Astrocyte (in vitro differentiated cells and primary cell): Measurements from ENCODE around the gene RNF41. TPM values are rescaled to one million over a fixed set of nuclear protein-coding genes. Genes with fewer than 3 reads are reported as not detected.

ENCODE experiments used
- DNase-seq: peaks from one replicate; pipeline ENCODE4 v3.0.0-alpha.2; 2010; ENCODE audit warnings: low read depth
- FAIRE-seq: peaks from 2 replicates; lab custom pipeline; 2011; peaks lifted over from hg19 to GRCh38; lab: Jason Lieb, UNC
- H2AFZ ChIP-seq: 2 replicates; pipeline ENCODE4 v1.6.0; 2012; ENCODE audit warnings: low read depth, low read length, inconsistent platforms
- H3K27ac ChIP-seq: 2 replicates; pipeline ENCODE4 v1.5.1; 2011; ENCODE audit warnings: low read depth, low read length, inconsistent platforms
- H3K27me3 ChIP-seq: 2 replicates; pipeline ENCODE4 v1.6.0; 2011; ENCODE audit warnings: low read length, inconsistent platforms; ENCODE audit not compliant: insufficient read depth
- H3K36me3 ChIP-seq: 2 replicates; pipeline ENCODE4 v1.5.1; 2011; ENCODE audit warnings: low read length, inconsistent platforms; ENCODE audit not compliant: insufficient read depth
- H3K4me1 ChIP-seq: 2 replicates; pipeline ENCODE4 v1.5.1; 2011; ENCODE audit warnings: low read length, inconsistent platforms; ENCODE audit not compliant: insufficient read depth
- H3K4me2 ChIP-seq: 2 replicates; pipeline ENCODE4 v1.6.0; 2012; ENCODE audit warnings: low read length, inconsistent platforms
- H3K4me3 ChIP-seq: 2 replicates; pipeline ENCODE4 v1.5.1; 2011; ENCODE audit warnings: low read depth, mild to moderate bottlenecking, low read length, inconsistent platforms; ENCODE audit not compliant: insufficient read depth
- H3K79me2 ChIP-seq: 2 replicates; pipeline ENCODE4 v1.6.0; 2012; ENCODE audit warnings: mild to moderate bottlenecking, low read length, inconsistent platforms; ENCODE audit not compliant: insufficient read depth
- H3K9ac ChIP-seq: 2 replicates; pipeline ENCODE4 v1.6.0; 2012; ENCODE audit warnings: mild to moderate bottlenecking, low read length, inconsistent platforms
- H3K9me3 ChIP-seq: 2 replicates; pipeline ENCODE4 v1.5.1; 2012; ENCODE audit warnings: low read depth, mild to moderate bottlenecking, low read length, inconsistent platforms; ENCODE audit not compliant: insufficient read depth
- H4K20me1 ChIP-seq: 2 replicates; pipeline ENCODE4 v1.6.0; 2012; ENCODE audit warnings: low read length, inconsistent platforms; ENCODE audit not compliant: insufficient read depth
- H3K27ac Mint-ChIP-seq: one replicate; pipeline ENCODE4 v1.8.0; 2021; ENCODE audit warnings: mild to moderate bottlenecking, mixed read lengths; ENCODE audit not compliant: unreplicated experiment
- H3K27me3 Mint-ChIP-seq: one replicate; pipeline ENCODE4 v1.8.0; 2021; ENCODE audit warnings: low read depth, mixed read lengths; ENCODE audit not compliant: unreplicated experiment
- H3K36me3 Mint-ChIP-seq: one replicate; pipeline ENCODE4 v1.8.0; 2021; ENCODE audit warnings: low read depth, mixed read lengths; ENCODE audit not compliant: unreplicated experiment
- H3K4me1 Mint-ChIP-seq: one replicate; pipeline ENCODE4 v1.8.0; 2021; ENCODE audit warnings: low read depth, mixed read lengths; ENCODE audit not compliant: unreplicated experiment
- H3K4me3 Mint-ChIP-seq: one replicate; pipeline ENCODE4 v1.8.0; 2021; ENCODE audit warnings: mild to moderate bottlenecking, moderate library complexity, mixed read lengths; ENCODE audit not compliant: unreplicated experiment
- H3K9me3 Mint-ChIP-seq: one replicate; pipeline ENCODE4 v1.8.0; 2021; ENCODE audit warnings: mild to moderate bottlenecking, mixed read lengths; ENCODE audit not compliant: unreplicated experiment
- CTCF ChIP-seq: IDR thresholded peaks from 2 replicates; pipeline ENCODE4 v1.5.1; 2011; ENCODE audit warnings: low read depth, mild to moderate bottlenecking, inconsistent platforms, low read length, moderate library complexity; ENCODE audit not compliant: insufficient read depth
- EZH2 ChIP-seq: IDR thresholded peaks from 2 replicates; pipeline ENCODE4 v1.6.1; 2012; ENCODE audit warnings: mild to moderate bottlenecking, low read length, inconsistent platforms; ENCODE audit not compliant: insufficient read depth
- total RNA-seq: library from RNA; stranded (reverse); gene quantifications from 2 replicates; pipeline ENCODE4 v1.2.1, GENCODE V29; 2021

RNF41 gene
- total RNA-seq, 1 donor from 2014 or later, result 85.8 TPM

- H3K9me3 Mint-ChIP-seq, result no peaks in the 10 kb centered on the region
- no peak overlapping the region for H2AFZ ChIP-seq
- H4K20me1 ChIP-seq, result peaks cover 60% of the 10 kb centered on the region
- peak overlapping the region; percentile 91 for H3K4me3 Mint-ChIP-seq
- H3K9ac ChIP-seq, result peak overlapping the region; percentile 99
- no peak for FAIRE-seq
- H3K27ac Mint-ChIP-seq, result peak overlapping the region; percentile 99
- peaks cover 44% of the 10 kb centered on the region for H3K79me2 ChIP-seq
- H3K27me3 Mint-ChIP-seq, result no peaks in the 10 kb centered on the region
- no peaks in the 10 kb centered on the region for H3K27me3 ChIP-seq
- H3K4me2 ChIP-seq, result peak overlapping the region; percentile 99
- H3K36me3 ChIP-seq, result peaks cover 46% of the 10 kb centered on the region
- TF ChIP-seq CTCF (no peak), EZH2 (no peak)
- H3K4me1 Mint-ChIP-seq, result peaks cover 17% of the 10 kb centered on the region
- peaks cover 33% of the 10 kb centered on the region for H3K4me1 ChIP-seq
- peak overlapping the region; percentile 99 for H3K4me3 ChIP-seq
- no peaks in the 10 kb centered on the region for H3K9me3 ChIP-seq
- H3K27ac ChIP-seq, result peak overlapping the region; percentile 95
- H3K36me3 Mint-ChIP-seq, result peaks cover 50% of the 10 kb centered on the region
- no peak for DNase-seq
Measured at GRCh38 chr12:56159482-56160192, 62.1 kb downstream of the RNF41 start.

- peaks cover 58% of the 10 kb centered on the region for H4K20me1 ChIP-seq
- no peaks in the 10 kb centered on the region for H3K9me3 ChIP-seq
- DNase-seq (peak; percentile 53), FAIRE-seq (no peak)
- H3K36me3 Mint-ChIP-seq, result peaks cover 49% of the 10 kb centered on the region
- no peak overlapping the region for H2AFZ ChIP-seq
- H3K9ac ChIP-seq, result peak overlapping the region; percentile 99
- peak overlapping the region; percentile 95 for H3K27ac ChIP-seq
- H3K4me1 Mint-ChIP-seq, result peaks cover 17% of the 10 kb centered on the region
- TF ChIP-seq EZH2, result no peak
- TF ChIP-seq CTCF, result no peak
- H3K27me3 ChIP-seq, result no peaks in the 10 kb centered on the region
- H3K4me3 Mint-ChIP-seq, result peak overlapping the region; percentile 91
- peaks cover 33% of the 10 kb centered on the region for H3K4me1 ChIP-seq
- peak overlapping the region; percentile 99 for H3K27ac Mint-ChIP-seq
- peak overlapping the region; percentile 99 for H3K4me2 ChIP-seq
- H3K79me2 ChIP-seq, result peaks cover 49% of the 10 kb centered on the region
- peak overlapping the region; percentile 99 for H3K4me3 ChIP-seq
- H3K27me3 Mint-ChIP-seq, result no peaks in the 10 kb centered on the region
- peaks cover 46% of the 10 kb centered on the region for H3K36me3 ChIP-seq
- no peaks in the 10 kb centered on the region for H3K9me3 Mint-ChIP-seq
Measured at GRCh38 chr12:56158926-56159461, 62.7 kb downstream of the RNF41 start.
